Neural cell (in vitro differentiated cells): Measurements from ENCODE around the gene PKHD1. TPM values are rescaled to one million over a fixed set of nuclear protein-coding genes. Genes with fewer than 3 reads are reported as not detected.

Experiments
- H2AFZ ChIP-seq: fragments of 200-600, 300-800 bp; sonication (generic), shearing (Covaris generic); 2 replicates; pipeline ENCODE4 v1.6.0; 2014; ENCODE audit warnings: low read depth, mild to moderate bottlenecking, antibody characterized with exemption, low read length, moderate library complexity
- H3F3A ChIP-seq: fragments of 200-600 bp; shearing (Covaris generic); 2 replicates; pipeline ENCODE4 v1.6.1; 2016; ENCODE audit warnings: mild to moderate bottlenecking, moderate library complexity, mixed read lengths, antibody characterized with exemption, low read length; ENCODE audit not compliant: insufficient read depth, poor library complexity, severe bottlenecking
- H3K27ac ChIP-seq: fragments of 200-600, 300-800 bp; sonication (generic), shearing (Covaris generic); 2 replicates; pipeline ENCODE4 v1.5.1; 2014; ENCODE audit warnings: mild to moderate bottlenecking, low read length, moderate library complexity
- H3K27me3 ChIP-seq: fragments of 300-800, 200-600 bp; sonication (generic), shearing (Covaris generic); 2 replicates; pipeline ENCODE4 v1.6.0; 2014; ENCODE audit warnings: mild to moderate bottlenecking, low read depth, low read length, moderate library complexity; ENCODE audit not compliant: insufficient read depth
- H3K36me3 ChIP-seq: fragments of 300-800, 200-600 bp; sonication (generic), shearing (Covaris generic); 2 replicates; pipeline ENCODE4 v1.5.1; 2014; ENCODE audit warnings: mild to moderate bottlenecking, antibody characterized with exemption, low read length, moderate library complexity; ENCODE audit not compliant: insufficient read depth
- H3K4me2 ChIP-seq: fragments of 300-800, 200-600 bp; sonication (generic), shearing (Covaris generic); 2 replicates; pipeline ENCODE4 v1.6.0; 2014; ENCODE audit warnings: mild to moderate bottlenecking, low read length
- H3K4me3 ChIP-seq: fragments of 300-800, 200-600 bp; sonication (generic), shearing (Covaris generic); 2 replicates; pipeline ENCODE4 v1.5.1; 2014; ENCODE audit warnings: mild to moderate bottlenecking, low read length, moderate library complexity
- H3K79me2 ChIP-seq: fragments of 200-600 bp; shearing (Covaris generic); replicated peaks from 2 replicates; pipeline ENCODE4 v1.6.0; 2014; ENCODE audit warnings: mild to moderate bottlenecking, low read length, moderate library complexity; ENCODE audit not compliant: insufficient read depth
- H3K9ac ChIP-seq: fragments of 300-800, 200-600 bp; sonication (generic), shearing (Covaris generic); 2 replicates; pipeline ENCODE4 v1.6.1; 2016; ENCODE audit warnings: mild to moderate bottlenecking, low read length, mixed read lengths
- H3K9me2 ChIP-seq: fragments of 200-600 bp; shearing (Covaris generic); 2 replicates; pipeline ENCODE4 v1.6.1; 2016; ENCODE audit warnings: mild to moderate bottlenecking, low read length, mixed read lengths; ENCODE audit not compliant: insufficient read depth
- H3K9me3 ChIP-seq: fragments of 200-600, 300-800 bp; sonication (generic), shearing (Covaris generic); 2 replicates; pipeline ENCODE4 v1.6.1; 2016; ENCODE audit warnings: mild to moderate bottlenecking, mixed run types, low read length, moderate library complexity, mixed read lengths
- H4K20me1 ChIP-seq: fragments of 200-600 bp; shearing (Covaris generic); 2 replicates; pipeline ENCODE4 v1.6.1; 2016; ENCODE audit warnings: mild to moderate bottlenecking, mixed run types; ENCODE audit not compliant: insufficient read depth
- CTCF ChIP-seq: fragments of 450-650 bp; IDR thresholded peaks from 2 replicates; pipeline ENCODE4 v1.5.1; 2014; ENCODE audit warnings: antibody characterized with exemption, mild to moderate bottlenecking, moderate library complexity; ENCODE audit not compliant: poor library complexity, severe bottlenecking
- EP300 ChIP-seq: fragments of 450-650 bp; conservative IDR thresholded peaks from 2 replicates; pipeline ENCODE4 v1.6.1; 2014; ENCODE audit warnings: antibody characterized with exemption, mild to moderate bottlenecking, moderate library complexity; ENCODE audit not compliant: poor library complexity, severe bottlenecking
- EZH2 ChIP-seq: fragments of 200-600, 300-800 bp; shearing (Covaris generic), sonication (generic); IDR thresholded peaks from 2 replicates; pipeline ENCODE4 v1.6.1; 2014; ENCODE audit warnings: antibody characterized with exemption, low read length, borderline replicate concordance, mild to moderate bottlenecking; ENCODE audit not compliant: insufficient read depth, poor library complexity, severe bottlenecking
- MXI1 ChIP-seq: fragments of 450-650 bp; conservative IDR thresholded peaks from 2 replicates; pipeline ENCODE4 v1.6.1; 2014; ENCODE audit warnings: antibody characterized with exemption, mild to moderate bottlenecking; ENCODE audit not compliant: poor library complexity, severe bottlenecking
- POLR2AphosphoS5 ChIP-seq: IDR thresholded peaks from 2 replicates; pipeline ENCODE4 v1.6.1; 2012
- RAD21 ChIP-seq: fragments of 450-650 bp; conservative IDR thresholded peaks from 2 replicates; pipeline ENCODE4 v1.6.1; 2014; ENCODE audit warnings: antibody characterized with exemption, mild to moderate bottlenecking, moderate library complexity
- REST ChIP-seq: IDR thresholded peaks from 2 replicates; pipeline ENCODE4 v1.6.1; 2012; ENCODE audit warnings: borderline replicate concordance
- SMC3 ChIP-seq: fragments of 450-650 bp; conservative IDR thresholded peaks from 2 replicates; pipeline ENCODE4 v1.6.1; 2014; ENCODE audit warnings: antibody characterized with exemption, mild to moderate bottlenecking, moderate library complexity; ENCODE audit not compliant: poor library complexity
- TAF1 ChIP-seq: IDR thresholded peaks from 2 replicates; pipeline ENCODE4 v1.6.1; 2012; ENCODE audit warnings: low read depth
- polyA plus RNA-seq: library from polyadenylated mRNA; depleted of rRNA; stranded (reverse); fragments of >200 nt; gene quantifications from 2 replicates; pipeline ENCODE4 v1.2.3, GENCODE V29; 2014

Gene PKHD1
- polyA plus RNA-seq, 1 donor from 2014 or later = not detected

- TF ChIP-seq SMC3 = no peak
- TF ChIP-seq EZH2 = no peak
- TF ChIP-seq MXI1 = no peak
- TF ChIP-seq EP300 = no peak
- no peak for TF ChIP-seq RAD21
- no peak for TF ChIP-seq TAF1
- no peak for TF ChIP-seq POLR2AphosphoS5
- TF ChIP-seq REST = no peak
- no peak for TF ChIP-seq CTCF
Measured at GRCh38 chr6:51765230-51765629, 322.2 kb downstream of the PKHD1 start.

GRCh38 chr6:51753635-51754034 is 333.8 kb downstream of the PKHD1 start:
- no peak overlapping the region for H3K27ac ChIP-seq
- H4K20me1 ChIP-seq = no peaks in the 10 kb centered on the region
- no peaks in the 10 kb centered on the region for H3K36me3 ChIP-seq
- no peak overlapping the region for H3K4me2 ChIP-seq
- no peak overlapping the region for H3K9ac ChIP-seq
- no peak overlapping the region for H3K4me3 ChIP-seq
- TF ChIP-seq POLR2AphosphoS5 = no peak
- TF ChIP-seq RAD21 = no peak
- TF ChIP-seq EP300 = no peak
- no peak for TF ChIP-seq EZH2
- TF ChIP-seq REST = no peak
- TF ChIP-seq TAF1 = no peak
- TF ChIP-seq CTCF = no peak
- no peak for TF ChIP-seq MXI1
- no peak for TF ChIP-seq SMC3
- no peaks in the 10 kb centered on the region for H3K27me3 ChIP-seq
- H3K79me2 ChIP-seq = no peaks in the 10 kb centered on the region
- no peak overlapping the region for H2AFZ ChIP-seq
- H3K9me3 ChIP-seq = no peaks in the 10 kb centered on the region
- H3F3A ChIP-seq = no peaks in the 10 kb centered on the region
- H3K9me2 ChIP-seq = no peaks in the 10 kb centered on the region

More at GRCh38 chr6:51765230-51765629, 322.2 kb downstream of the PKHD1 start:
- Histone ChIP-seq H3K9ac (no peak overlapping the region), H3K9me3 (no peaks in the 10 kb centered on the region), H2AFZ (no peak overlapping the region), H3K4me3 (no peak overlapping the region), H3K9me2 (no peaks in the 10 kb centered on the region), H3K27me3 (no peaks in the 10 kb centered on the region), H3K27ac (no peak overlapping the region), H3K4me2 (no peak overlapping the region), H4K20me1 (no peaks in the 10 kb centered on the region), H3K36me3 (no peaks in the 10 kb centered on the region), H3F3A (no peaks in the 10 kb centered on the region), H3K79me2 (no peaks in the 10 kb centered on the region)
